ENCODE results near the gene METTL13.

Gene METTL13

DNA sequence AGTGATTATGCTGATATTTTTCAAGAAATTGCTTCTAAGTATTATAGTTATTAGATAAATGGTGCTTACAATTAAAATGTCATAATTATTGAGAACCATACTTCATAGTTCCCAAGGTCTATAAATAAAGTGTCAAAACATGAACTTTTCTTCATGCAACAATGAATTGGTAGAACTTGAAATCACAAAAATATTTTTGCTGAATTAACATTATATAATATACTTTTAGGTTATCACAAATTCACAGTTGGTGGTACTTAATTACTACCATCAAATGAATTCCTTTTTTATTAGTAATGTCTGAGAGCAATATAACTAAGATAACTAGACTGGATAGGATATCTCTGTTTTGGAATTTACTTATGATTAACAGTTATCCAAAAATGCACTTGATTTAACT lies 64.5 kb downstream of the METTL13 start:
- DNase-seq (ENCODE audit: low spot score) = no peak
- TF ChIP-seq, protein P1, sequence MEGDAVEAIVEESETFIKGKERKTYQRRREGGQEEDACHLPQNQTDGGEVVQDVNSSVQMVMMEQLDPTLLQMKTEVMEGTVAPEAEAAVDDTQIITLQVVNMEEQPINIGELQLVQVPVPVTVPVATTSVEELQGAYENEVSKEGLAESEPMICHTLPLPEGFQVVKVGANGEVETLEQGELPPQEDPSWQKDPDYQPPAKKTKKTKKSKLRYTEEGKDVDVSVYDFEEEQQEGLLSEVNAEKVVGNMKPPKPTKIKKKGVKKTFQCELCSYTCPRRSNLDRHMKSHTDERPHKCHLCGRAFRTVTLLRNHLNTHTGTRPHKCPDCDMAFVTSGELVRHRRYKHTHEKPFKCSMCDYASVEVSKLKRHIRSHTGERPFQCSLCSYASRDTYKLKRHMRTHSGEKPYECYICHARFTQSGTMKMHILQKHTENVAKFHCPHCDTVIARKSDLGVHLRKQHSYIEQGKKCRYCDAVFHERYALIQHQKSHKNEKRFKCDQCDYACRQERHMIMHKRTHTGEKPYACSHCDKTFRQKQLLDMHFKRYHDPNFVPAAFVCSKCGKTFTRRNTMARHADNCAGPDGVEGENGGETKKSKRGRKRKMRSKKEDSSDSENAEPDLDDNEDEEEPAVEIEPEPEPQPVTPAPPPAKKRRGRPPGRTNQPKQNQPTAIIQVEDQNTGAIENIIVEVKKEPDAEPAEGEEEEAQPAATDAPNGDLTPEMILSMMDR (IDR thresholded peaks at IDR 0.05; ENCODE audit: borderline replicate concordance, control extremely low read depth, extremely low read depth, insufficient read depth, missing control alignments) = no peak
- in situ Hi-C loops (cut with MboI; ENCODE audit: low sequenced_read_pairs, unreplicated experiment) = no loop called here
